ENCODE measurements around the gene FIZ1. TPM values are rescaled to one million over a fixed set of nuclear protein-coding genes. Genes with fewer than 3 reads are reported as not detected.

FIZ1 gene
- total and polyA plus RNA-seq, 7 donors = 3.5 to 9.6 (median 8.9) TPM

GRCh38 chr19:55580628-55581144, 18.6 kb downstream of the FIZ1 start, which contains the start of gene ZNF579:
TSS of gene ZNF579 (minus strand) at chr19:55580848. CDS start at chr19:55579639, 1,209 bp downstream.
- WGBS, 2 donors = 1% methylated on average over 24 of the region's 24 CpGs
- DNase-seq = peak; percentile 93
- intact Hi-C loops (cut with DNase I) = loop anchor here (1.0 to 2.0 kb wide), 2 partner anchors 54 to 63 kb away; no protein-coding TSS in a partner anchor

GRCh38 chr19:55579766-55580621, 19.3 kb downstream of the FIZ1 start:
- H3K36me3 ChIP-seq = peaks cover 0 to 25% (median 19%) of the 10 kb centered on the region in 4 donors
- H3K9me3 ChIP-seq = no peaks in the 10 kb centered on the region
- DNase-seq = no peak
- TF ChIP-seq POLR2AphosphoS5 (IDR thresholded peaks at IDR 0.05) (no peak), POLR2A (IDR thresholded peaks at IDR 0.05) (no peak), CTCF (IDR thresholded peaks at IDR 0.05) (no peak)
- 9 to 14% methylated on average over 20 of the region's 20 CpGs for WGBS, 2 donors
- H3K4me3 ChIP-seq = peak overlapping the region; percentile 71 to 90 (median 85)
- peaks cover 0 to 25% (median 18%) of the 10 kb centered on the region in 4 donors for H3K4me1 ChIP-seq
- no peaks in the 10 kb centered on the region for H3K27me3 ChIP-seq
- H3K27ac ChIP-seq = peak overlapping the region; percentile 86 to 94 (median 90)
- intact Hi-C loops (cut with DNase I) = loop anchor here (2.0 kb wide), 1 partner anchor 55 kb away; no protein-coding TSS in a partner anchor

More at GRCh38 chr19:55580628-55581144, 18.6 kb downstream of the FIZ1 start, which contains the start of gene ZNF579:
- peaks cover 0 to 31% (median 23%) of the 10 kb centered on the region in 4 donors for H3K4me1 ChIP-seq
- H3K27me3 ChIP-seq = no peaks in the 10 kb centered on the region
- H3K36me3 ChIP-seq = peaks cover 0 to 25% (median 19%) of the 10 kb centered on the region in 4 donors
- peak within 1 kb of the TSS; percentile 86 to 94 (median 90) for H3K27ac ChIP-seq
- H3K4me3 ChIP-seq = peak within 1 kb of the TSS; percentile 71 to 90 (median 85)
- TF ChIP-seq POLR2AphosphoS5 (IDR thresholded peaks at IDR 0.05) (peak in 2 of 4 donors; percentile 46 to 49), CTCF (IDR thresholded peaks at IDR 0.05) (no peak)
- no peaks in the 10 kb centered on the region for H3K9me3 ChIP-seq

- peak overlapping the region in 2 of 4 donors; percentile 71 to 85 for H3K4me3 ChIP-seq
- peaks cover 0 to 25% (median 18%) of the 10 kb centered on the region in 4 donors for H3K4me1 ChIP-seq
- intact Hi-C loops (cut with DNase I) = no loop called here
- TF ChIP-seq CTCF (IDR thresholded peaks at IDR 0.05) (no peak), EP300 (IDR thresholded peaks at IDR 0.05) (no peak), POLR2A (IDR thresholded peaks at IDR 0.05) (no peak), POLR2AphosphoS5 (IDR thresholded peaks at IDR 0.05) (no peak)
- H3K36me3 ChIP-seq = peaks cover 0 to 25% (median 19%) of the 10 kb centered on the region in 4 donors
- peak overlapping the region in 3 of 4 donors; percentile 86 to 94 (median 89) for H3K27ac ChIP-seq
- WGBS, 2 donors = 95% methylated on average over 90 of the region's 90 CpGs
- no peaks in the 10 kb centered on the region for H3K9me3 ChIP-seq
- no peaks in the 10 kb centered on the region for H3K27me3 ChIP-seq
- no peak for DNase-seq
Measured at GRCh38 chr19:55578761-55579747, 20.3 kb downstream of the FIZ1 start.

DNA sequence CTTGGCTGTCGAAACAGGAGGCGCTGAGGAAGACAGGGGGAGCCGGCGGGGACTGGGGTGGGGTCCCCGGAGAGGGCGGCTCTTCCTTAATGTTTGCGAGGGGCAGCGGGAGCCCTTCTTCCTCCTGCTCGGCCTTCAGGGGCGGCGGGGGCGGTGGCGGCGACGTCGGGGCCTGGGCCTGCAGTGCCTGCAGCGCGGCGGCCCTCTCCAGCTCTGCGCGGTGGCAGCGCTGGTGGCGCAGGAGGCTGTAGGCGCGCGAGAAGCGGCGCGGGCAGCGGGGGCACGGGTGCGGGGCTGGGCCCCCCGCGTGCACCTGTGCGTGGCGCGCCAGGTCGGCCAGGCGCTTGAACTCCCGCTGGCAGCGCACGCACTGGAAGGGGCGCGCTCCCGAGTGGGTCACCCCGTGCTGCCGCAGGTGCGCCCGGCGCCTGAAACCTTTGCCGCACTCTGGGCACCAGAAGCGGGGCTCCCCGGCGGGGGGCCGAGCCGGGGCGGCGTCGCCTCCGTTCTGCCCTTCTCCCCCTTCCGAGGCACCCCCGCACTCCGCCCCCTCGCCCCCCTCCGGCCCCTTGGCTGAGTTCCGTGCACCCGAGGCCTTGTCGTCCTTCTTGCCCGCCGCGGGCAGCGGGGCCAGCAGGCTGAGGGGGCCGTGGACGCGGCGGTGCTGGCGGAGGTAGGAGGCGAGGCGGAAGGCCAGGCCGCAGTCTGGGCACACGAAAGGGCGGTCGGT, 21.1 kb downstream of the FIZ1 start:
- Histone ChIP-seq H3K27ac (no peak overlapping the region), H3K36me3 (peaks cover 0 to 25% (median 19%) of the 10 kb centered on the region in 4 donors), H3K9me3 (no peaks in the 10 kb centered on the region), H3K4me1 (peaks cover 0 to 25% (median 18%) of the 10 kb centered on the region in 4 donors), H3K4me3 (no peak overlapping the region), H3K27me3 (no peaks in the 10 kb centered on the region)
- TF ChIP-seq EP300 (IDR thresholded peaks at IDR 0.05) (no peak), CTCF (IDR thresholded peaks at IDR 0.05) (no peak), POLR2AphosphoS5 (IDR thresholded peaks at IDR 0.05) (no peak), POLR2A (IDR thresholded peaks at IDR 0.05) (no peak)
- no peak for DNase-seq
- WGBS, 2 donors = 96% methylated on average over 83 of the region's 83 CpGs
- intact Hi-C loops (cut with DNase I) = no loop called here

All from sigmoid colon (tissue), 7 donors.